Transverse colon (tissue), 4 donors: ENCODE measurements around the gene KRT32. TPM values are rescaled to one million over a fixed set of nuclear protein-coding genes. Genes with fewer than 3 reads are reported as not detected.

Source experiments
- DNase-seq: peaks from one replicate; pipeline ENCODE4 v3.0.0-alpha.2; 2019
- H3K27ac ChIP-seq, 4 donors: fragments of 200-600 bp; sonication (generic); 2 replicates each; pipeline ENCODE4 v1.5.1; 2016 to 2018; ENCODE audit warnings: inconsistent platforms in 4 of 4
- H3K27me3 ChIP-seq: fragments of 200-600 bp; sonication (generic); 2 replicates; pipeline ENCODE4 v1.5.1; 2017; ENCODE audit warnings: inconsistent platforms
- H3K36me3 ChIP-seq, 4 donors: fragments of 200-600 bp; sonication (generic); 2 replicates each; pipeline ENCODE4 v1.5.1; 2017 to 2019; ENCODE audit warnings: inconsistent platforms in 4 of 4
- H3K4me1 ChIP-seq, 4 donors: fragments of 200-600 bp; sonication (generic); 2 replicates each; pipeline ENCODE4 v1.5.1; 2017 to 2020; ENCODE audit warnings: inconsistent platforms in 4 of 4
- H3K4me3 ChIP-seq, 4 donors: fragments of 200-600 bp; sonication (generic); 1 replicate in 1 of 4; 2 replicates in 3 of 4; pipeline versions ENCODE4 v1.5.1 to v1.6.1; 2017 to 2019; ENCODE audit warnings: inconsistent platforms in 4 of 4
- H3K9me3 ChIP-seq, 2 donors: fragments of 200-600 bp; sonication (generic); 2 replicates each; pipeline ENCODE4 v1.5.1; 2017 to 2019; ENCODE audit warnings: inconsistent platforms in 2 of 2
- EP300 ChIP-seq: sonication (generic); formaldehyde crosslinking; IDR thresholded peaks from one replicate; pipeline ENCODE4 v1.6.1; 2017; ENCODE audit warnings: antibody characterized with exemption, low read depth
- POLR2A ChIP-seq: fragments of 450-650 bp; IDR thresholded peaks from one replicate; pipeline ENCODE4 v1.6.1; 2016; ENCODE audit warnings: antibody characterized with exemption, mild to moderate bottlenecking, moderate library complexity
- POLR2AphosphoS5 ChIP-seq, 3 donors: sonication (generic); formaldehyde crosslinking; IDR thresholded peaks; one replicate each; pipeline ENCODE4 v1.6.1; 2016; ENCODE audit warnings: antibody characterized with exemption in 3 of 3
- WGBS, 2 donors: methylation state at CpG; one replicate each; pipeline ENCODE4 v1.1.5; 2018; ENCODE audit warnings: low coverage in 1 of 2; 5-methylcytosine and 5-hydroxymethylcytosine counted together
- in situ Hi-C, 4 donors: fragments of 200-750 bp; cut with MboI; loops; one replicate each; pipeline versions ENCODE4 v1.15.0 to v1.15.1; 2017; ENCODE audit warnings: low sequenced_read_pairs in 3 of 4, low pct_ligation_motif_present in 1 of 4, low pct_unique_long_range_greater_than_20kb in 1 of 4
- intact Hi-C: fragments of 100-400 bp; cut with DNase I; formaldehyde crosslinking; loops from one replicate; pipeline ENCODE4 v1.15.1; 2023; ENCODE audit warnings: low total_unique reads
- total RNA-seq, 4 donors: library from RNA; depleted of rRNA; stranded (reverse); fragments of >200 nt; gene quantifications; one replicate each; pipeline ENCODE4 v1.1.0, GENCODE V29; 2016
- TF ChIP-seq, protein P1 (sequence below), 5 experiments: fragments of 200-600 bp in 3 of 5; fragments of 450-650 bp in 2 of 5; sonication (generic) in 3 of 5; IDR thresholded peaks; 1 replicate in 2 of 5; 2 replicates in 3 of 5; pipeline ENCODE4 v1.5.1; 2016 to 2017; ENCODE audit warnings: antibody characterized with exemption in 5 of 5, inconsistent platforms in 3 of 5, mild to moderate bottlenecking in 2 of 5, moderate library complexity in 1 of 5

The KRT32 gene
- total RNA-seq, 4 donors from 2014 or later = not detected

DNA sequence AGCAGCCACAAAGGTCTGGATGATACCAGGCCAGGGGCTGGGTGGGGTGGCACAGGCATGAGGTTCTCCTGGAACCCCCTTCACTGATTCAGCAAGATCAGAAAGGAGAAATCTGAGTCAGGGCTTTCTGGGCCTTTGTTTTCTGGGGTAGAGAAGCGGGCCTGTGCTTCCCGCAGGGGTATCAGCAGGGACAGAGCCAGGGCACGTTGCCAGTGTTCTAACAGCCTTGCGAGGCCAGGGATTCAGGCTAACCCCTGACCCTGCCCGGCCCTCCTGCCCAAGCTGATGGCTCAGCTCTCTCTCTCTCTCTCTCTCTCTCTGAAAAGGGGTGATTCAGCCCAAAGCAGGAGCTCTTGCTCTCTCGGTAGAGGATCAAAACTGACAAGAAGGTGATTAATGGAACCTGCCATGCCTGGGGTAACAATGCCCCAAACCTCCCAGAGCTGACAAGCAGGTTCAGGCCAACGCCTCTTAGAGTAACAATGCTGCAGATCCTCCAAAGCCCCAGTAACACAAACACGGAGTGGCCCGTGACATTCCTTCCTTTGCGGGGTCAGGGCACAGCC lies 40.2 kb upstream of the KRT32 start:
- DNase-seq = no peak
- Histone ChIP-seq H3K9me3 (no peaks in the 10 kb centered on the region), H3K27me3 (no peaks in the 10 kb centered on the region), H3K36me3 (no peaks in the 10 kb centered on the region), H3K4me1 (peaks cover 0 to 15% (median 8%) of the 10 kb centered on the region in 4 donors), H3K4me3 (no peak overlapping the region), H3K27ac (no peak overlapping the region)
- TF ChIP-seq, protein P1, sequence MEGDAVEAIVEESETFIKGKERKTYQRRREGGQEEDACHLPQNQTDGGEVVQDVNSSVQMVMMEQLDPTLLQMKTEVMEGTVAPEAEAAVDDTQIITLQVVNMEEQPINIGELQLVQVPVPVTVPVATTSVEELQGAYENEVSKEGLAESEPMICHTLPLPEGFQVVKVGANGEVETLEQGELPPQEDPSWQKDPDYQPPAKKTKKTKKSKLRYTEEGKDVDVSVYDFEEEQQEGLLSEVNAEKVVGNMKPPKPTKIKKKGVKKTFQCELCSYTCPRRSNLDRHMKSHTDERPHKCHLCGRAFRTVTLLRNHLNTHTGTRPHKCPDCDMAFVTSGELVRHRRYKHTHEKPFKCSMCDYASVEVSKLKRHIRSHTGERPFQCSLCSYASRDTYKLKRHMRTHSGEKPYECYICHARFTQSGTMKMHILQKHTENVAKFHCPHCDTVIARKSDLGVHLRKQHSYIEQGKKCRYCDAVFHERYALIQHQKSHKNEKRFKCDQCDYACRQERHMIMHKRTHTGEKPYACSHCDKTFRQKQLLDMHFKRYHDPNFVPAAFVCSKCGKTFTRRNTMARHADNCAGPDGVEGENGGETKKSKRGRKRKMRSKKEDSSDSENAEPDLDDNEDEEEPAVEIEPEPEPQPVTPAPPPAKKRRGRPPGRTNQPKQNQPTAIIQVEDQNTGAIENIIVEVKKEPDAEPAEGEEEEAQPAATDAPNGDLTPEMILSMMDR (IDR thresholded peaks at IDR 0.05) = no peak
- no peak for TF ChIP-seq POLR2AphosphoS5 (IDR thresholded peaks at IDR 0.05)
- TF ChIP-seq POLR2A = no peak
- no peak for TF ChIP-seq EP300
- WGBS, 2 donors = 70% methylated on average over 7 of the region's 10 CpGs; no CpG with 5 or more reads in 1 of the 2 donors
- in situ Hi-C loops = no loop called here
- intact Hi-C loops = no loop called here

DNA sequence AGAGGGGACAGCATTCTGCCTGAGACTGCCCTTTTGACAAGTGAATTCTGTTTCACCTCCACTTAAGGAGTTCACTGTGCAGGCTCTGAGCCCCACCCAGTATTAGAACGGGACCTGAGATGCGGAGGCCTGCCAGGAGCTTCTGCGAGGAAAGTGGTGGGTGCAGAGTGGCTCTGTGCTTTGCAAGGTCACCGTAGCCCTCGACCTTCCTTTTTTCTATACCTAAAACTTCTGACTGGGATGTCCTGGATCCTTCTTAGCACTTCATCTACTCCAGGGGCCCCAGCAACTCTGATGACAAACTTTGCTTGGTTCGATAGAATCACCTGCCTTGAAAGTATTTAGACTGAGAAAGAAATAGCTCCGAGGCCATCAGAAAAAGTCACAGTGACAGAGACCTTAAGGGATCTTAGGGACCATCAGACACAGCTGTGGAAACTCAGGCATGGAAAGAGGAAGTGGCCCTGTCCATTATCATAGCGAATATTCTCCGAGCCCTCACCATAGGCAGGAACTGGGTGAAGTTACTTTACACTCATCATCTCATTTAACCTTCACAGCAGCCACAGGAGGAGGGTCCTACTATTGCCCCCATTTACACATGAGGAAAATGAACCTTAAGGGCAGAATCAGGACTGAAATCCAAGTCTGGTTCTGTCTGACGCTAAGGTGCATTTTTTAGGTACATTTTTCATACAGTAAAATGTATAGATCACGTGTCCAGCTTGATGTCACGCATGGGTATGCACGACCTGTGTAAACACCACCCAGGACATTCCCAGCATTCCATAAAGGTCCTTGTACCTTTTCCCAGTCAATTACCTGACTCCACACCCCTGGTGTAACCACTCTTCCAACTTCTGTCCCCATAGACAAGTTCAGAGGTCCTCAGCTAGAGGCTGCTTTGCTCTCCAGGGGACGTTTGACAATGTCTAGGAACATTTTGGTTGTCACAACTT lies 38.9 kb upstream of the KRT32 start:
- WGBS, 2 donors = 74 to 79% methylated on average over 6 to 14 of the region's 14 CpGs
- Histone ChIP-seq H3K9me3 (no peaks in the 10 kb centered on the region), H3K36me3 (no peaks in the 10 kb centered on the region), H3K27ac (no peak overlapping the region), H3K4me3 (no peak overlapping the region), H3K4me1 (peaks cover 0 to 8% (median 6%) of the 10 kb centered on the region in 4 donors), H3K27me3 (no peaks in the 10 kb centered on the region)
- DNase-seq = no peak
- TF ChIP-seq POLR2AphosphoS5 (IDR thresholded peaks at IDR 0.05) (no peak), POLR2A (no peak), EP300 (no peak)
- TF ChIP-seq, protein P1 (IDR thresholded peaks at IDR 0.05) = no peak
- intact Hi-C loops = no loop called here
- in situ Hi-C loops = no loop called here

DNA sequence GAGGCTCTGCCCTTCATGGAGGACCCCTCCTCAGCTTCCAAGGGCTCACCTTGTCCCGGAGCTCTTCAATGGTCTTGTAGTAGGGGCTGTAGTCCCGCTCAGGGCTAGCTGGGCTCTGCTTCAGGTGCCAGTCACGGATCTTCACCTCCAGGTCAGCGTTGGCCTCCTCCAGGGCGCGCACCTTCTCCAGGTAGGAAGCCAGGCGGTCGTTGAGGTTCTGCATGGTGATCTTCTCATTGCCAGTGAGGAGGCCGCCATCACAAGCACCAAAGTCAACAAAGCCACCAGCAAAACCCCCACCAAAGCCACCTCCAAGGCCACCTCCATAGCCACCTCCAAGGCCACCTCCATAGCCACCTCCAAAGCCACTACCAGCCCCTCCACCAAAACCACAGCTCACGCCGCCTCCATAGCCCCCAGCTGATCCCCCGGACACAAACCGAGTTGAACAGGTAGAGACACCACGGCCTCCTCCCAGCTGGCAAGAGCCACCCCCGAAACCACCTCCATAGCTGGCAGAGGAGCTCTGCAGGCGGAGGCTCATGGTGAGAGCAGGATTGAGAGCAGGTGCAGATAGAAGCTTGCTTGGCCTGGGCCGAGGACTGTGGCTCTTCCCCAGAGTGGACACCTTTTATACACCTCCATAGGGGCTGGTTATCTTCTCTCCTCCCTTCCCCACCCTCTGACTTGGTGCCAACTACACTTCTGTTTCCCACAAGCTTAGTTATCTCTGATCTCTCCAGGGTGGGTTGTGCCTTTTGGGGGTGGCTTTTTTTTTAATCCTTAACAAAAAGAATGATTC lies 38.0 kb upstream of the KRT32 start, which contains the start of gene KRT13:
KRT13 (minus strand) TSS at position 606 of the 802 bp plus-strand sequence; CDS start at position 544, 62 bp downstream.
- H3K27ac ChIP-seq = no peak within 1 kb of the TSS

More for the DNA sequence above, 38.0 kb upstream of the KRT32 start, which contains the start of gene KRT13:
- no peaks in the 10 kb centered on the region for H3K27me3 ChIP-seq
- TF ChIP-seq POLR2AphosphoS5 (IDR thresholded peaks at IDR 0.05) (no peak), EP300 (no peak), POLR2A (no peak)
- TF ChIP-seq, protein P1 (IDR thresholded peaks at IDR 0.05) = no peak
- intact Hi-C loops = no loop called here
- H3K9me3 ChIP-seq = no peaks in the 10 kb centered on the region
- H3K36me3 ChIP-seq = no peaks in the 10 kb centered on the region
- no peak for DNase-seq
- in situ Hi-C loops = no loop called here
- H3K4me3 ChIP-seq = no peak within 1 kb of the TSS
- 82% methylated on average over 17 of the region's 17 CpGs; no CpG with 5 or more reads in 1 of the 2 donors for WGBS, 2 donors
- no peaks in the 10 kb centered on the region for H3K4me1 ChIP-seq
